ENCODE results near the gene EFNB3. TPM values are rescaled to one million over a fixed set of nuclear protein-coding genes. Genes with fewer than 3 reads are reported as not detected.

Gene EFNB3
- total RNA-seq, 1 donor from 2014 or later: 6.4 TPM

Other genes starting within 250 kb of the EFNB3 start
- 50.9 to 51.9 TPM (median 51.0 TPM) in 3 replicates for gene ZBTB4, start 225.6 kb upstream of the EFNB3 start, total RNA-seq
- not detected in 3 replicates for gene SLC35G6, start 223.8 kb upstream of the EFNB3 start, total RNA-seq
- gene POLR2A, start 220.8 kb upstream of the EFNB3 start, total RNA-seq: 113 to 121 TPM (median 115 TPM) in 3 replicates
- 12.1 to 23.3 TPM (median 23.0 TPM) in 3 replicates for gene TNFSF12, start 156.1 kb upstream of the EFNB3 start, total RNA-seq
- 0.48 to 1.9 TPM (median 1.7 TPM) in 3 replicates for gene TNFSF13, start 146.5 kb upstream of the EFNB3 start, total RNA-seq
- 45.3 to 57.8 TPM (median 49.4 TPM) in 3 replicates for gene SENP3, start 143.3 kb upstream of the EFNB3 start, total RNA-seq
- 1.2 to 3.3 TPM (median 2.6 TPM) in 3 replicates for gene CD68, start 125.6 kb upstream of the EFNB3 start, total RNA-seq
- gene MPDU1, start 121.3 kb upstream of the EFNB3 start, total RNA-seq: 33.1 to 47.8 TPM (median 35.9 TPM) in 3 replicates
- gene SOX15, start 115.1 kb upstream of the EFNB3 start, total RNA-seq: 0.32 to 0.39 TPM in 2 of 3 replicates, not detected in the other
- 48.4 to 53.7 TPM (median 52.5 TPM) in 3 replicates for gene FXR2, start 90.3 kb upstream of the EFNB3 start, total RNA-seq
- 82.1 to 85.0 TPM (median 84.9 TPM) in 3 replicates for gene SAT2, start 77.4 kb upstream of the EFNB3 start, total RNA-seq
- 0.67 to 1.2 TPM (median 0.92 TPM) in 3 replicates for gene SHBG, start 75.1 kb upstream of the EFNB3 start, total RNA-seq
- gene ATP1B2, start 54.3 kb upstream of the EFNB3 start, total RNA-seq: 0.77 to 2.2 TPM (median 0.90 TPM) in 3 replicates
- 74.5 to 77.7 TPM (median 74.9 TPM) in 3 replicates for gene TP53, start 17.7 kb upstream of the EFNB3 start, total RNA-seq
- gene WRAP53, start 16.7 kb upstream of the EFNB3 start, total RNA-seq: 6.5 to 12.6 TPM (median 7.1 TPM) in 3 replicates
- gene DNAH2, start 12.5 kb downstream of the EFNB3 start, total RNA-seq: not detected in 3 replicates
- 36.6 to 38.2 TPM (median 37.4 TPM) in 3 replicates for gene KDM6B, start 129.0 kb downstream of the EFNB3 start, total RNA-seq
- gene TMEM88, start 149.9 kb downstream of the EFNB3 start, total RNA-seq: 1.6 to 1.9 TPM (median 1.8 TPM) in 3 replicates
- gene NAA38, start 152.4 kb downstream of the EFNB3 start, total RNA-seq: 52.9 to 94.6 TPM (median 57.5 TPM) in 3 replicates
- gene CYB5D1, start 152.8 kb downstream of the EFNB3 start, total RNA-seq: 6.9 to 10.5 TPM (median 8.6 TPM) in 3 replicates
- 129 to 138 TPM (median 134 TPM) in 3 replicates for gene CHD3, start 183.6 kb downstream of the EFNB3 start, total RNA-seq
- gene RNF227, start 211.1 kb downstream of the EFNB3 start, total RNA-seq: 1.6 to 2.2 TPM (median 1.8 TPM) in 3 replicates
- gene KCNAB3, start 224.7 kb downstream of the EFNB3 start, total RNA-seq: 1.9 to 3.2 TPM (median 2.3 TPM) in 3 replicates
- 113 to 135 TPM (median 121 TPM) in 3 replicates for gene TRAPPC1, start 226.7 kb downstream of the EFNB3 start, total RNA-seq
- 28.7 to 29.2 TPM (median 29.2 TPM) in 3 replicates for gene CNTROB, start 227.0 kb downstream of the EFNB3 start, total RNA-seq